Lower lobe of right lung (tissue), 2 donors: ENCODE data around the gene NBPF3. TPM values are rescaled to one million over a fixed set of nuclear protein-coding genes. Genes with fewer than 3 reads are reported as not detected.
"Not testable (repeated sequence)": the region's sequence is repeated elsewhere in the genome, so short reads cannot be mapped to it uniquely, and the experiment has no call there.

Source experiments
- ATAC-seq, 2 donors: fragments of 200-7000 bp; cut with Tn5 transposase; one replicate each; pipeline ENCODE4 v1.9.1; 2020 to 2022; ENCODE audit warnings: mild to moderate bottlenecking in 2 of 2, moderate library complexity in 2 of 2
- DNase-seq: peaks from one replicate; pipeline ENCODE4 v3.0.0-alpha.2; 2020
- H3K27ac ChIP-seq: fragments of 200-600 bp; one replicate; pipeline ENCODE4 v1.8.0; 2022
- H3K27me3 ChIP-seq: fragments of 200-600 bp; one replicate; pipeline ENCODE4 v1.8.0; 2022; ENCODE audit warnings: low read depth
- H3K36me3 ChIP-seq: fragments of 200-600 bp; one replicate; pipeline ENCODE4 v1.8.0; 2022; ENCODE audit warnings: mild to moderate bottlenecking
- H3K4me1 ChIP-seq: fragments of 200-600 bp; one replicate; pipeline ENCODE4 v1.8.0; 2022
- H3K4me3 ChIP-seq: fragments of 200-600 bp; one replicate; pipeline ENCODE4 v1.8.0; 2022; ENCODE audit warnings: mild to moderate bottlenecking
- H3K9me3 ChIP-seq: fragments of 200-600 bp; one replicate; pipeline ENCODE4 v1.8.0; 2022
- CTCF ChIP-seq: fragments of 200-600 bp; IDR thresholded peaks from one replicate; pipeline ENCODE4 v1.8.0; 2022; ENCODE audit warnings: antibody characterized with exemption, mild to moderate bottlenecking
- intact Hi-C: fragments of 100-400 bp; cut with DNase I; formaldehyde crosslinking; loops from one replicate; pipeline ENCODE4 v1.11.0; 2022
- total RNA-seq: library from RNA; stranded (reverse); fragmentation: NEBNext Ultra II Directional; extraction: Animal tissue kit (Norgen Biotek cat#: 25700); gene quantifications from one replicate; pipeline ENCODE4 v1.2.1, GENCODE V29; 2021
- donor health status: DM: no; HTN: yes; CAD: no; lungs with severe emphysema.

NBPF3 gene
- total RNA-seq, 1 donor from 2014 or later = 9.5 TPM

DNA sequence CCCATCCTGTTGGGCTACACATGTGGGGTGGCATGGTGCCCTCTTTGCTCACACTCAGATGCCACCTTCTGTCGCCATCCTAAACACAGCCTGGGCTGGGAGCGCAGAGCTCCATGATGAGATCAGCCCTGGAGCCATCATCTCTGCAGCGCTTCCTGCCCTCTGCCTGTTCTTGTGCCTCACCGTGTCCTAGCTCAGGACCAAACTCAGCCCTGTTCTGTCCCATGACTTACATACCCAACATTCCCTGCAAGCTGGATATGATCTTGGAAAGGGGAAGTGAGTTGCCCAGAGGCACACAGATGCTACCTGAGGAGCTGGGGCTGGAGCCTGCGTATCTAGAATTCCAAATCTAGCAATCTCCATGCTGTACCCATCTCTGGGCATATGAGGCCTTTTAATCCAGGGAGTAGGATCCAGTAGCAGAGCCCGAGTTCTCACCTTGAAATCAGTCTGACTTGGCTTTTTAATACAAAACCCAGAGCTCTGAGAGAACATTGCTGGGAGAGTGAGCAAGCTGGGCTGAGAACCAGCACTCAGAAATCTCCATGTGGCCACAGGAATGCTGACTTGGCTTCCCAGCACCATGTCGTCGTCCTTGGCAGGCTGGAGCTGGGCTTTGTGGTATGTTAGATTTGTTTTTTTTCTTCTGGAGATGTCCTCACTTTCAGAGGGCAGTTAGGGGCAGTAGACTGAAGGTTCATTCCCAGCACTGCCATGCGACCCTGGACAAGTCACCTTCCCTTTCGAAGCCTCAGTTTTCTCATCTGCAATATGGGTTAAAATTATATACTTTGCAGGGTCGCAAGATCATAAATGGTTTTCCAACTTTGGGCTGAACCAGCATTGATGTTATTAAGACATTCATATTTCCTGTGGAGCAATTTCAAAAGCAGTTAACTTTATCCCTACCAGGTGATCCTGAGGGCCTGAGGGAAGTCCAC, 71.9 kb downstream of the NBPF3 start:
- intact Hi-C loops = no loop called here
- Histone ChIP-seq H3K27me3 (peaks cover 30% of the 10 kb centered on the region), H3K4me1 (peaks cover 48% of the 10 kb centered on the region), H3K4me3 (peak overlapping the region; percentile 55), H3K9me3 (no peaks in the 10 kb centered on the region), H3K36me3 (no peaks in the 10 kb centered on the region), H3K27ac (peak overlapping the region; percentile 80)
- peak; percentile 77 for DNase-seq
- no peak for TF ChIP-seq CTCF
- ATAC-seq = peak; percentile 59 to 75

DNA sequence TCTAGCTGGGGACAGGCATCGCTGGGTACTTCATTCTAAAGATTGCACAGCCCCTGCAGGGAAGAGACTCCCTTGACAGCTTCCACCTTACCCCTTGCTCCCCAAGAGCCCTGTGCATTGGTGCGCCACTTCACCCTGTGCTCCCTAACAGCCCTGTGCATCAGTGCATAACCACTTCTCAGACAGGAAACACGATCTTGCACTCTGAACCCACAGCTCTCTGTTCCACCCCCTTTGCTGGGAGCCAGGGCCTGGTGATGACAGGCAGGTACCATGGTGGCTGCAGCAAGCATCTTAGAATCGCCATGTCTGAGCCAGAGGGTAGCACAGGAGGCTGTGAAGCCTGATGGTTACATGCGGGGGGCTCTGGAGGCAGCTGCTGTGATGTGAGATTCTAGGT, 74.3 kb downstream of the NBPF3 start:
- H3K27me3 ChIP-seq = peaks cover 11% of the 10 kb centered on the region
- no peaks in the 10 kb centered on the region for H3K9me3 ChIP-seq
- ATAC-seq (no peak), DNase-seq (no peak)
- intact Hi-C loops = no loop called here
- peaks cover 41% of the 10 kb centered on the region for H3K4me1 ChIP-seq
- H3K36me3 ChIP-seq = no peaks in the 10 kb centered on the region
- no peak overlapping the region for H3K4me3 ChIP-seq
- no peak overlapping the region for H3K27ac ChIP-seq
- TF ChIP-seq CTCF = no peak

- peaks cover 22% of the 10 kb centered on the region for H3K4me1 ChIP-seq
- intact Hi-C loops = no loop called here
- TF ChIP-seq CTCF = no peak
- no peaks in the 10 kb centered on the region for H3K9me3 ChIP-seq
- DNase-seq = peak; percentile 71
- H3K36me3 ChIP-seq = no peaks in the 10 kb centered on the region
- no peaks in the 10 kb centered on the region for H3K27me3 ChIP-seq
- H3K27ac ChIP-seq = peak overlapping the region; percentile 71
- H3K4me3 ChIP-seq = no peak overlapping the region
- ATAC-seq = peak; percentile 91 to 92
Observed at GRCh38 chr1:21517161-21517589, 77.2 kb downstream of the NBPF3 start.

GRCh38 chr1:21517660-21518480, 77.9 kb downstream of the NBPF3 start:
- no peak for TF ChIP-seq CTCF
- H3K4me1 ChIP-seq = peaks cover 17% of the 10 kb centered on the region
- peak overlapping the region; percentile 32 for H3K27ac ChIP-seq
- ATAC-seq (peak in 1 of 2 donors; percentile 1), DNase-seq (no peak)
- no peaks in the 10 kb centered on the region for H3K36me3 ChIP-seq
- intact Hi-C loops = no loop called here
- no peaks in the 10 kb centered on the region for H3K27me3 ChIP-seq
- H3K4me3 ChIP-seq = no peak overlapping the region
- no peaks in the 10 kb centered on the region for H3K9me3 ChIP-seq

- ATAC-seq (no peak), DNase-seq (no peak)
- Histone ChIP-seq H3K4me3 (no peak overlapping the region), H3K27ac (no peak overlapping the region), H3K9me3 (no peaks in the 10 kb centered on the region), H3K4me1 (peaks cover 10% of the 10 kb centered on the region), H3K27me3 (no peaks in the 10 kb centered on the region), H3K36me3 (no peaks in the 10 kb centered on the region)
- intact Hi-C loops = no loop called here
- no peak for TF ChIP-seq CTCF
Observed at GRCh38 chr1:21518774-21519455, 79.0 kb downstream of the NBPF3 start.

GRCh38 chr1:21519486-21520070, 79.6 kb downstream of the NBPF3 start:
- H3K27me3 ChIP-seq, intact Hi-C loops, DNase-seq, H3K36me3 ChIP-seq, H3K27ac ChIP-seq, H3K9me3 ChIP-seq, ATAC-seq, H3K4me3 ChIP-seq: not testable (repeated sequence)
- peaks cover 15% of the 10 kb centered on the region for H3K4me1 ChIP-seq
